GM12865 (cell line): Measurements from ENCODE around the gene KRT79.

ENCODE experiments used
- DNase-seq: peaks from one replicate; pipeline ENCODE4 v3.0.0; 2010; ENCODE audit warnings: low read depth
- H3K4me3 ChIP-seq: 2 replicates; pipeline ENCODE4 v1.5.1; 2011; ENCODE audit warnings: mild to moderate bottlenecking, low read depth, low read length, control low read depth
- CTCF ChIP-seq: IDR thresholded peaks from 2 replicates; pipeline ENCODE4 v1.5.1; 2011; ENCODE audit warnings: low read length, control low read depth, low read depth, inconsistent platforms; ENCODE audit not compliant: insufficient read depth; ENCODE audit errors: missing control alignments

Gene KRT79

GRCh38 chr12:52870361-52871290 lies 36.5 kb upstream of the KRT79 start:
- DNase-seq, result peak; percentile 54
- peak; percentile 78 for TF ChIP-seq CTCF
- H3K4me3 ChIP-seq, result no peak overlapping the region

- H3K4me3 ChIP-seq, result no peak overlapping the region
- no peak for DNase-seq
- no peak for TF ChIP-seq CTCF
These were observed 33.5 kb upstream of the KRT79 start for GRCh38 chr12:52867642-52868041.

GRCh38 chr12:52867152-52867551 lies 33.0 kb upstream of the KRT79 start:
- TF ChIP-seq CTCF, result no peak
- no peak overlapping the region for H3K4me3 ChIP-seq
- DNase-seq, result no peak

GRCh38 chr12:52865090-52865944 lies 31.2 kb upstream of the KRT79 start:
- no peak overlapping the region for H3K4me3 ChIP-seq
- DNase-seq, result peak; percentile 27
- TF ChIP-seq CTCF, result peak; percentile 63

GRCh38 chr12:52862023-52862422 lies 27.9 kb upstream of the KRT79 start:
- no peak for TF ChIP-seq CTCF
- no peak overlapping the region for H3K4me3 ChIP-seq
- no peak for DNase-seq

GRCh38 chr12:52861511-52861910 lies 27.4 kb upstream of the KRT79 start:
- no peak for TF ChIP-seq CTCF
- no peak overlapping the region for H3K4me3 ChIP-seq
- DNase-seq, result no peak
